Activated naive CD8-positive, alpha-beta T cell (primary cell): ENCODE results near the gene CYP2E1.
"Not testable (repeated sequence)": the region's sequence is repeated elsewhere in the genome, so short reads cannot be mapped to it uniquely, and the experiment has no call there.

Source experiments
- H3K27ac Mint-ChIP-seq: one replicate; pipeline ENCODE4 v1.8.0; 2021; ENCODE audit warnings: mixed read lengths
- H3K27me3 Mint-ChIP-seq: one replicate; pipeline ENCODE4 v1.8.0; 2021; ENCODE audit warnings: mixed read lengths
- H3K36me3 Mint-ChIP-seq: one replicate; pipeline ENCODE4 v1.8.0; 2021; ENCODE audit warnings: mixed read lengths
- H3K4me1 Mint-ChIP-seq: one replicate; pipeline ENCODE4 v1.8.0; 2021; ENCODE audit warnings: low read depth, mixed read lengths
- H3K4me3 Mint-ChIP-seq: one replicate; pipeline ENCODE4 v1.8.0; 2021; ENCODE audit warnings: mild to moderate bottlenecking, mixed read lengths
- H3K9me3 Mint-ChIP-seq: one replicate; pipeline ENCODE4 v1.8.0; 2021; ENCODE audit warnings: low read depth, mixed read lengths

The CYP2E1 gene

DNA sequence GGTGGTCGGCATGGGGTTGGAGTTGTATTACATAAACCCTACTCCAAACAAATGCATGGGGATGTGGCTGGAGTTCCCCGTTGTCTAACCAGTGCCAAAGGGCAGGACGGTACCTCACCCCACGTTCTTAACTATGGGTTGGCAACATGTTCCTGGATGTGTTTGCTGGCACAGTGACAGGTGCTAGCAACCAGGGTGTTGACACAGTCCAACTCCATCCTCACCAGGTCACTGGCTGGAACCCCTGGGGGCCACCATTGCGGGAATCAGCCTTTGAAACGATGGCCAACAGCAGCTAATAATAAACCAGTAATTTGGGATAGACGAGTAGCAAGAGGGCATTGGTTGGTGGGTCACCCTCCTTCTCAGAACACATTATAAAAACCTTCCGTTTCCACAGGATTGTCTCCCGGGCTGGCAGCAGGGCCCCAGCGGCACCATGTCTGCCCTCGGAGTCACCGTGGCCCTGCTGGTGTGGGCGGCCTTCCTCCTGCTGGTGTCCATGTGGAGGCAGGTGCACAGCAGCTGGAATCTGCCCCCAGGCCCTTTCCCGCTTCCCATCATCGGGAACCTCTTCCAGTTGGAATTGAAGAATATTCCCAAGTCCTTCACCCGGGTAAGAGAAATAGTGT lies at the start of gene CYP2E1:
Gene CYP2E1 (plus strand): TSS at position 407 of the 632 bp plus-strand sequence. CDS start 33 bp downstream, at position 440.
- peaks cover 6% of the 10 kb centered on the region for H3K9me3 Mint-ChIP-seq
- no peak within 1 kb of the TSS for H3K27ac Mint-ChIP-seq
- no peak within 1 kb of the TSS for H3K4me3 Mint-ChIP-seq
- peaks cover 17% of the 10 kb centered on the region for H3K4me1 Mint-ChIP-seq
- peaks cover 3% of the 10 kb centered on the region for H3K36me3 Mint-ChIP-seq
- peaks cover 15% of the 10 kb centered on the region for H3K27me3 Mint-ChIP-seq

DNA sequence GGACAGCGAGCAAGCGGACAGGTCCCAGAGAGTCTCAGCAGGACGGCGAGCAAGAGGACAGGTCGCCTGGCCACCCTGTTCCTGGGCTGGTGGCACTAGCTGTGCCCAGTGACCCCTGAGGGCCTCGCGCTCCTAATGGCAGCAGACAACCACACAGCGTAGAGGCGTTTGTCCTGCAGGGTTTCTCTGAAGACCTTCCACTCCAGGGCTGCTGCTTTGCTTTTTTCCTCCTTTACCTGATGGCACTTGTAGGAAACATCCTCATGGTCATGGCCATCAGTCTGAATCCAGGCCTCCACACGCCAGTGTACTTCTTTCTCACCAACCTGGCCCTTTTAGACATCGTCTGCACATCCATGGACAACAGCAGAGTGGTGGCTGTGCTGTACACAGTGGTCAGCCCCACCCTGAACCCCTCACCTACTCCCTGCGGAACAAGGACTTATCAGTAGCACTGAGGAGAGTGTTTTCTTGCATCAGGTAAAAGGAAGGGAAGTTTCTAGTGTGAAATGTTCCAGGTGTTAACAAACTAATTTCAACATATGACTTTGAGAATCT lies 46.0 kb upstream of the CYP2E1 start:
- no peaks in the 10 kb centered on the region for H3K4me1 Mint-ChIP-seq
- peaks cover 20% of the 10 kb centered on the region for H3K36me3 Mint-ChIP-seq
- peaks cover 30% of the 10 kb centered on the region for H3K9me3 Mint-ChIP-seq
- no peak overlapping the region for H3K27ac Mint-ChIP-seq
- H3K27me3 Mint-ChIP-seq: no peaks in the 10 kb centered on the region
- H3K4me3 Mint-ChIP-seq: no peak overlapping the region

DNA sequence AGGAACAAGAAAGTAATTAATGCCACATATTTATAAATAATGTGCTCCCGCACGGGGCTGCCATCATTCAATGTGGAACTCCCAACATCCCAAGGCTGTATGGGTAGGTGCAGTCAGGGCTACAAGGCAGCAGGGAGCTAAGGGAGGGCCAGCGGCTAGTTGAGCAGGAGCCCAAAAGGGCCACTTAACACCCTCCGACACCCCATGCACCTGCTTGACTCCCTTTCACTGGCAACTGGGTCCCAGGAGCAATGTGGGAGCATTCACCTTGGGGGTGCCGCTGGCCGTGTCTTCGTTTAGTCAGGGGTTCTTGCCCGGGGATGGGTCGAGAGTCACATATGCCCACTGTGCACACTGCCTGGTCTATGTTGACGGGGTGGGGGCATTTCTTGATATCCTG lies 45.5 kb upstream of the CYP2E1 start:
- Mint-ChIP-seq H3K4me1 (no peaks in the 10 kb centered on the region), H3K4me3 (no peak overlapping the region), H3K27ac (no peak overlapping the region), H3K27me3 (no peaks in the 10 kb centered on the region), H3K9me3 (peaks cover 32% of the 10 kb centered on the region), H3K36me3 (peaks cover 20% of the 10 kb centered on the region)

DNA sequence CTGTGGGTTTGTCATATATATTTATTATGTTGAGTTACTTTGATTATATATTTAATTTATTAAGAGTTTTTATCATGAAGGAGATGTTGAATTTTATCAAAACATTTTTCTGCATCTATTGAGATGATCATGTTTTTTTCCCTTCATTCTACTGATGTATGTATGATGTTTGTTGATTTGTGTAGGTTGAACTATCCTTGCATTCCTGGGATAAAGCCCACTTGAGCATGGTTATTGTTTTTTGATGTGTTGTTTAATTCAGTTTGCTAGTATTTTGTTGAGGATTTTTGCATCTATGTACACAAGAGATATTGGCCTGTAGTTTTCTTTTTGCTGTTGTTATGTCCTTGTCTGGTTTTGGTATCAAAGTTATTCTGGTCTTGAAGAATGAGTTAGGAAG lies 42.3 kb upstream of the CYP2E1 start:
- Mint-ChIP-seq H3K36me3 (peaks cover 24% of the 10 kb centered on the region), H3K4me3 (no peak overlapping the region), H3K27ac (no peak overlapping the region), H3K27me3 (no peaks in the 10 kb centered on the region), H3K9me3 (peaks cover 37% of the 10 kb centered on the region), H3K4me1 (no peaks in the 10 kb centered on the region)

DNA sequence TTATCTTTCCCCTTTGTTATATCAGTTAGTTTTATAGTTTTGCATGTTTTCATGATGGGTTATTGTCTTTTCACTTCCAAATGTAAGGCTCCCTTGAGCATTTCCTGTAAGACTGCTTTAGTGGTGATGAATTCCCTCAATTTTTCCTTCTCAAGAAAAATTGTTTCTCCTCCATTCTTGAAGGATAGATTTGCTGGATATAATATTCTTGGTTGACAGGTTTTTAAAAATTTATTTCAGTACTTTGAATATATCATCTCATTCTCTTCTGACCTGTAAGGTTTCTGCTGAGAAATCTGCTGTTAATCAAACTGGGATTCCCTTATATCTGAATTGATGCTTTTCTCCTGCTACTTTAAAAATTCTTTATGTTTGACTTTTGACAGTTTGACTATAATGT lies 40.1 kb upstream of the CYP2E1 start:
- Mint-ChIP-seq H3K36me3 (peaks cover 31% of the 10 kb centered on the region), H3K4me3 (no peak overlapping the region), H3K4me1 (no peaks in the 10 kb centered on the region), H3K27me3 (no peaks in the 10 kb centered on the region), H3K9me3 (peaks cover 37% of the 10 kb centered on the region), H3K27ac (no peak overlapping the region)

DNA sequence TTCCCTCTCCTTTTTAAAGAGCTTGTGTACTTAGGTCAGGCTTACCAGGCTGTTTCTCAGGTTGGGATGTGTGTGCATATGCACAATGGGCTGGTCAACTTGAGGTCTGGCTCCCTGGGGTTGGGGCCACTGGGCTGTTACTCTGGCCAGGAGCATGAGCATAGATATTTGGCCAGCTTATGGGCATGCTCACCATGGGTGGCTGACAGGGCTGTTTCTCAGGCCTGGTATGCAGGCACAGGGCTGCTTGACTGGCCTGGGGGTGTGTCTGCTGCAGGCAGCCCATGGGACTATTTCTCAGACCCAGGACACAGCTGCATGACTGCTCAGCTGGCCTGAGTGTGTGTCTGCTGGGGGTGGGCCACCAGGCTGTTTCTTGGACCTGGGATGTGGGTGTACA lies 38.8 kb upstream of the CYP2E1 start:
- peaks cover 24% of the 10 kb centered on the region for H3K36me3 Mint-ChIP-seq
- no peak overlapping the region for H3K27ac Mint-ChIP-seq
- no peak overlapping the region for H3K4me3 Mint-ChIP-seq
- H3K4me1 Mint-ChIP-seq: no peaks in the 10 kb centered on the region
- H3K9me3 Mint-ChIP-seq: peaks cover 26% of the 10 kb centered on the region
- no peaks in the 10 kb centered on the region for H3K27me3 Mint-ChIP-seq

DNA sequence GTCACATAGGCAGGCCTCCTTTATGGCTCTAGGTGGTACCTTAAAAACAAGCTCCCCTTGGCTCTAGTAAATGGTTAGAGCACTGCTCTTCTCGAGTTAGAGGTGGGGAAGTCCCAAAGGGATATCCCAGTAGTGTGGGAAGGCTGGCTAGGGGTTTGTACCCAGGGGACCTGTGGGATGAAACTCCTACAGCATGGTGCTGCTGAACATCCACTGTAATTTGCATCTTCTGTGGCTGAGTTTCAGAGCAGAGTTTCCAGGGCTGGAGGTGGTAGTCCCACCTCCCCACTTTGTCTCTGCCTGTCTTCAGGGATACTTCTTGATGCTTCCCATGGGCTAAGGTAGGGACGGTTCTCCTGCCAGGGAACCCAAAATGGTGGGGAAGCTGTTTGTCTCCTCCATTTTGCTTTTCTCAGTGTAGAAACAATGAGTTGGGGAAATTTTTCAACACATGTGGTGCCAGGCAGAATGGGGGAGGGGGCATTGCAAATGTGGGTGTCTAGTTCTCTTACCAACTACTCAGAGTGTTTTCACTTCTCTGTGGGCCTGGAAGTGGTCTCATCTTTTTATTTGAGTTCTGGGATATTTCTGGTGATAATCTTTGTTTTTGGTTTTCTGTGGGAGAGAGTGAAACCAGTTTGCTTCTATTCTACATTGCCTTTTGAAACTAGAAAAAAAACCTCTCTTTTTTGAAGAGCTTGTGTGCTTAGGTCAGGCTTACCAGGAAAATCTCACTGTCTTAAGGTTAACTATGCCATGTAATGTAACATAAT lies 37.2 kb upstream of the CYP2E1 start:
- H3K9me3 Mint-ChIP-seq: peaks cover 17% of the 10 kb centered on the region
- H3K4me3 Mint-ChIP-seq: no peak overlapping the region
- H3K27me3 Mint-ChIP-seq: no peaks in the 10 kb centered on the region
- peaks cover 27% of the 10 kb centered on the region for H3K36me3 Mint-ChIP-seq
- H3K4me1 Mint-ChIP-seq: no peaks in the 10 kb centered on the region
- no peak overlapping the region for H3K27ac Mint-ChIP-seq

DNA sequence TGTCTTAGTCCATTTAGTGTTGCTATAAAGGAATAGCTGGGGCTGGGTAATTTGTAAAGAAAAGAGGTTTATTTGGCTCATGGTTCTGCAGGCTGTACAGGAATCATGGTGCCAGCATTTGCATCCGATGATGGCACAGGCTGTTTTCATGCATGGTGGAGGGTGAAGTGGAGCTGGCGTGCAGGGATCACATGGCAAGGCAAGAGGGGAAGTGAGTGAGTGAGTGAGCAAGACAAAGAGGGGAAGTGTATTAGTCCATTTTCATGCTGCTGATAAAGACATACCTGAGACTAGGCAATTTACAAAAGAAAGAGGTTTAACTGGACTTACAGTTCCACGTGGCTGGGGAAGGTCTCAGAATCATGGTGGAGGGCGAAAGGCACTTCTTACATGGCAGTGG lies 33.6 kb upstream of the CYP2E1 start:
- H3K9me3 Mint-ChIP-seq, H3K4me3 Mint-ChIP-seq, H3K4me1 Mint-ChIP-seq, H3K27ac Mint-ChIP-seq, H3K27me3 Mint-ChIP-seq: not testable (repeated sequence)
- peaks cover 23% of the 10 kb centered on the region for H3K36me3 Mint-ChIP-seq

DNA sequence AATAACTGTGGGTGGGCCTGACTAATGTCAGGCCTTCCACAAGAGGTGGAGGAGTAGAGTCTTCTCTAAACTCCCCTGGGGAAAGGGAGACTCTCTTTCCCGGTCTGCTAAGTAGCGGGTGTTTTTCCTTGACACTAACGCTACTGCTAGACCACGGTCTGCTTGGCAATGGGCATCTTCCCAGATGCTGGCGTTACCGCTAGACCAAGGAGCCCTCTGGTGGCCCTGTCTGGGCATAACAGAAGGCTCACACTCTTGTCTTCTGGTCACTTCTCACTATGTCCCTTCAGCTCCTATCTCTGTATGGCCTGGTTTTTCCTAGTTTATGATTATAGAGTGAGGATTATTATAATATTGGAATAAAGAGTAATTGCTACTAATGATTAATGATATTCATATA lies 29.8 kb upstream of the CYP2E1 start:
- not testable (repeated sequence) for H3K9me3 Mint-ChIP-seq, H3K4me1 Mint-ChIP-seq, H3K27ac Mint-ChIP-seq, H3K4me3 Mint-ChIP-seq, H3K27me3 Mint-ChIP-seq
- H3K36me3 Mint-ChIP-seq: peaks cover 33% of the 10 kb centered on the region

DNA sequence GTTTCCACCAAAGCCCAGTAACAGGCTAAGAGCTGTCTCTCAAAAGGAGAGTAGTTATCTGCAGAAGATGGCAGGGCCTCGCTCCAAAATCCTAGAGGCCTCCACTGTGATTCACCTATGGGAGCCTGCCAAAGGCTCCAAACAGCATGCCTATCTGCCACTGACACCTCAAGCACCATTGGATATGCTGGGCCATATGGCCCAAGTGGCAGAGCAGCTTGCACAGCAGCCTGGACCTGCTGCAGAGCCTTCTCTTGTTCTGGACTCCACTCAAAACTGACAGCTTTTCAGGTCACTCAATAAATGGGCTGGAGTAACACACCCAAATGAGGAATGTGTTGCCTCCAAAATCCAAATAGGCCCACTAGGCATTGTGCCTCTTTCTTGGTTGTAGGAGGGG lies 28.0 kb upstream of the CYP2E1 start:
- not testable (repeated sequence) for H3K9me3 Mint-ChIP-seq
- H3K36me3 Mint-ChIP-seq: peaks cover 31% of the 10 kb centered on the region

DNA sequence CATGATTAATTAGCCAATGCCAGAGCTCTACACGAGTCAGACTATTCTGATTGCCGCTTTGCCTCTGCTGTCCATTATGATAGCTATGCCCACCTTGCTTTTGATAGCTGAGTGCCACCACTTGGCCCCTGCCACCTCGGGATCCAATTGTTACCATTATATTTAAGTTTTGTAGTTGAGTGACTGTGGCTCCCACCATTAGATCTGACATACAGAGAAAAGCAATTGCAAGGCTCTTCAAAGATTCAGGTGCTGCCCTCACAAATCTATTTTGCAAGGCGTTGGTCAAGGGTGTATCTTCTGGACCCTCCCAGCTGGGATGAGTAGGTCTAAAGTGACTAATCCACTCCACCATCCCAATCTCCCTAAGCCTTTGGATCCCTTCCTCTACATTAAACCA lies 26.3 kb upstream of the CYP2E1 start:
- H3K4me1 Mint-ChIP-seq, H3K9me3 Mint-ChIP-seq: not testable (repeated sequence)

More for the DNA sequence above, 28.0 kb upstream of the CYP2E1 start:
- not testable (repeated sequence) for H3K27ac Mint-ChIP-seq, H3K4me3 Mint-ChIP-seq, H3K4me1 Mint-ChIP-seq, H3K27me3 Mint-ChIP-seq

DNA sequence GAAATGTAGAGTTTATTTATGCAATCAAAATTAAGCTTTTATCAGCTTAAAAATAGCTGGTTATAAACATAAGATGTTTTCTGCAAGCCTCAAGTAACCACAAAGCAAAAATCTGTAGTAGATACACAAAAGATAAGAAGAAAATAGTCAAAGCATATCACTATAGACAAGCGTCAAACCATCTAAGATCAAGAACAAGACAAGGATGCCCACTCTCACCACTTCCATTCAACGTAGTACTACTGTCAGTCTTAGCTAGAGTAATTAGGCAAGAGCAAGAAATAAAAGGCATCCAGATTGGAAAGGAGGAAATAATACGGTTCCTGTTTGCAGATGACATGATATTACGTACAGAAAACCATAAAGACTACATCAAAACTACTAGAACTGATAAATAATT lies 17.5 kb upstream of the CYP2E1 start:
- Mint-ChIP-seq H3K4me3 (no peak overlapping the region), H3K27me3 (peaks cover 3% of the 10 kb centered on the region), H3K9me3 (peaks cover 7% of the 10 kb centered on the region), H3K4me1 (no peaks in the 10 kb centered on the region), H3K27ac (no peak overlapping the region), H3K36me3 (peaks cover 13% of the 10 kb centered on the region)

More for the DNA sequence above, 26.3 kb upstream of the CYP2E1 start:
- not testable (repeated sequence) for H3K27ac Mint-ChIP-seq, H3K27me3 Mint-ChIP-seq, H3K4me3 Mint-ChIP-seq
- H3K36me3 Mint-ChIP-seq: peaks cover 30% of the 10 kb centered on the region

DNA sequence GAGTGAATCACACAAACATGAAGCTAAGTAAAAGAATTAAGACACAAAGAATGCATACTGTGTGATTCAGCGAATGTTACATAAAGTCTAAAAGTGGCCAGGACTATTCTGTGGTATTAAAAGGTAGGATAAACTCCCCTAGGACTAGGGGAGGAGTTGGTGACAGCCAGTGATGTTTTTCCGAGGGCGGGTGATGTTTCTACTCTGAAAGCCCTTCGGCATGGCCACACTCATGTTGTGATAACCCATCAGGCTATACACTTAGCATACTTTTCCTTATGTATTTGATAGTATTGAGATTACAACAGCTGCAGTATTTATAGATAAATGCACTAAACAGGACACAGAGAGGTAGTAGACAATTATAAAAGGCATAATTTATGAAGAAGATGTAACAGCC lies 15.8 kb upstream of the CYP2E1 start:
- Mint-ChIP-seq H3K9me3 (peaks cover 7% of the 10 kb centered on the region), H3K27me3 (peaks cover 3% of the 10 kb centered on the region), H3K36me3 (peaks cover 13% of the 10 kb centered on the region), H3K27ac (no peak overlapping the region), H3K4me3 (no peak overlapping the region), H3K4me1 (no peaks in the 10 kb centered on the region)

DNA sequence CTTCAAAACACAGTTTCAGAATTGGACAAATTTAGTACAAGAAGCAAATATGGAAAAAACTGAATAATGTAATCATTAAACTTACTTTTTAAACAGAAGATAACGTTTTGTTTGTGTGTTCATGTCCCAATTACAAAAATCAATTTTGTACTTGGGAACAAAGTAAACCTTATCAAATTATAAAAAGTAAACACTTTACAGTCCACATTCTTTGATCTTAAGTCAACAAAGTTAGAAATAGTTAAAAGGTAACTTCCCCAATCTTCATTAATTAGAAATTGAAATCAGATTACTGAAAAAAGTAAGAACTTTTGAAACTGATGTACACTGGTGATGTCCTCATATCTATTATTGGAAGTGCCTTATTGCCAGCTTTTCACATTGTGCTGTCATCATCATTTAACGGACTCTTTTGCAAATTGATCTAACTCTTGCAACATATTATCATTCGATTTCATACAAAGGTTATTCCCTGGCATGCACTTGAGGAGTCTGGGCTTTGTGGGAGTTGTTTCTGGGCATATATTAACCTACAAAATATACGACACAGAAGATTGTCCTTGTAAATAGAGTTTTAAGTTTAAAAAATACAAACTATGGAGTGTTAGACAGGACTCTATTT lies 15.1 kb upstream of the CYP2E1 start:
- Mint-ChIP-seq H3K36me3 (peaks cover 13% of the 10 kb centered on the region), H3K4me3 (no peak overlapping the region), H3K27ac (no peak overlapping the region), H3K27me3 (peaks cover 3% of the 10 kb centered on the region), H3K4me1 (no peaks in the 10 kb centered on the region), H3K9me3 (peaks cover 7% of the 10 kb centered on the region)

DNA sequence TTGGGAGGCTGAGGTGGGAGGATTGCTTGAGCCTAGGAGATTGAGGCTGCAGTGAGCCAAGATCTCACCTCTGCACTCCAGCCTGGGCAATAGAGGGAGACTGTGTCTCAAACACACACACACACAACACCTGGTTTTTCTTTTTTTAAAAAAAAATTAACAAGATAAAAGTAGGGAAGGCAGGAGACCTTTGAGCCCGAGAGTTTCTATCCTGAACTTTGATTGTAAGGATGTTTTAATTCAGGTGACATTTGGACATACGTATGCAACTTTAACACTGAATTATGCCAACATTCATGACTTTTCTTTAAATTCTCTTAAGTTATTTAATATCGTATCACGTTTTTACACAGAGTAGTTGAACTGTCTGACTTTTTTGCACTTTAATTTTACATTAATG lies 11.7 kb upstream of the CYP2E1 start:
- Mint-ChIP-seq H3K36me3 (no peaks in the 10 kb centered on the region), H3K4me3 (no peak overlapping the region), H3K27ac (no peak overlapping the region), H3K4me1 (peaks cover 9% of the 10 kb centered on the region), H3K9me3 (no peaks in the 10 kb centered on the region), H3K27me3 (no peaks in the 10 kb centered on the region)
